ENCODE measurements around the gene APEX2. TPM values are rescaled to one million over a fixed set of nuclear protein-coding genes. Genes with fewer than 3 reads are reported as not detected.

Gene APEX2
- total and polyA plus RNA-seq, 4 donors: 6.2 to 15.4 (median 10.2) TPM

- ATAC-seq (ENCODE audit: insufficient read depth, low FRiP score): no peak
- Histone ChIP-seq H3K36me3 (ENCODE audit: control insufficient read depth in 4 of 4, insufficient read depth in 4 of 4, low read length in 4 of 4) (no peaks in the 10 kb centered on the region), H3K27ac (ENCODE audit: low read depth in 1 of 2, low read length in 1 of 2) (no peak overlapping the region), H3K9ac (ENCODE audit: insufficient read depth in 1 of 2, low read length in 2 of 2) (no peak overlapping the region), H3K9me3 (ENCODE audit: control insufficient read depth in 4 of 4, insufficient read depth in 3 of 4, low read length in 3 of 4) (peaks cover 0 to 2% (median 0%) of the 10 kb centered on the region in 4 donors), H3K4me1 (ENCODE audit: control insufficient read depth in 5 of 5, insufficient read depth in 5 of 5, low read length in 5 of 5) (no peaks in the 10 kb centered on the region), H3K27me3 (ENCODE audit: control insufficient read depth in 3 of 3, insufficient read depth in 3 of 3, low read length in 2 of 3) (no peaks in the 10 kb centered on the region), H3K4me3 (no peak overlapping the region)
- TF ChIP-seq CTCF (IDR thresholded peaks at IDR 0.05; ENCODE audit: control extremely low read depth, extremely low read depth): no peak
- 71 to 86% methylated on average over 4 of the region's 4 CpGs for WGBS, 2 donors
- no peak for DNase-seq
Observed at GRCh38 chrX:54964766-54965497, 35.2 kb upstream of the APEX2 start.

GRCh38 chrX:54977387-54977786 is 22.8 kb upstream of the APEX2 start:
- H3K27me3 ChIP-seq (ENCODE audit: control insufficient read depth in 3 of 3, insufficient read depth in 3 of 3, low read length in 2 of 3): no peaks in the 10 kb centered on the region
- no peaks in the 10 kb centered on the region for H3K4me1 ChIP-seq (ENCODE audit: control insufficient read depth in 5 of 5, insufficient read depth in 5 of 5, low read length in 5 of 5)
- no peak overlapping the region for H3K9ac ChIP-seq (ENCODE audit: insufficient read depth in 1 of 2, low read length in 2 of 2)
- no peak for TF ChIP-seq CTCF (IDR thresholded peaks at IDR 0.05; ENCODE audit: control extremely low read depth, extremely low read depth)
- WGBS, 2 donors: 64 to 81% methylated on average over 4 of the region's 4 CpGs
- ATAC-seq (ENCODE audit: insufficient read depth, low FRiP score): no peak
- DNase-seq: no peak
- H3K27ac ChIP-seq (ENCODE audit: low read depth in 1 of 2, low read length in 1 of 2): no peak overlapping the region
- no peaks in the 10 kb centered on the region for H3K9me3 ChIP-seq (ENCODE audit: control insufficient read depth in 4 of 4, insufficient read depth in 3 of 4, low read length in 3 of 4)
- H3K36me3 ChIP-seq (ENCODE audit: control insufficient read depth in 4 of 4, insufficient read depth in 4 of 4, low read length in 4 of 4): no peaks in the 10 kb centered on the region
- no peak overlapping the region for H3K4me3 ChIP-seq

GRCh38 chrX:54978448-54978847 is 21.7 kb upstream of the APEX2 start:
- Histone ChIP-seq H3K4me1 (ENCODE audit: control insufficient read depth in 5 of 5, insufficient read depth in 5 of 5, low read length in 5 of 5) (no peaks in the 10 kb centered on the region), H3K27me3 (ENCODE audit: control insufficient read depth in 3 of 3, insufficient read depth in 3 of 3, low read length in 2 of 3) (no peaks in the 10 kb centered on the region), H3K9me3 (ENCODE audit: control insufficient read depth in 4 of 4, insufficient read depth in 3 of 4, low read length in 3 of 4) (no peaks in the 10 kb centered on the region), H3K27ac (ENCODE audit: low read depth in 1 of 2, low read length in 1 of 2) (no peak overlapping the region), H3K9ac (ENCODE audit: insufficient read depth in 1 of 2, low read length in 2 of 2) (no peak overlapping the region), H3K4me3 (no peak overlapping the region), H3K36me3 (ENCODE audit: control insufficient read depth in 4 of 4, insufficient read depth in 4 of 4, low read length in 4 of 4) (no peaks in the 10 kb centered on the region)
- no peak for TF ChIP-seq CTCF (IDR thresholded peaks at IDR 0.05; ENCODE audit: control extremely low read depth, extremely low read depth)
- ATAC-seq (ENCODE audit: insufficient read depth, low FRiP score): no peak
- no peak for DNase-seq

GRCh38 chrX:54979432-54979831 is 20.7 kb upstream of the APEX2 start:
- no peak for ATAC-seq (ENCODE audit: insufficient read depth, low FRiP score)
- H3K4me1 ChIP-seq (ENCODE audit: control insufficient read depth in 5 of 5, insufficient read depth in 5 of 5, low read length in 5 of 5): no peaks in the 10 kb centered on the region
- TF ChIP-seq CTCF (IDR thresholded peaks at IDR 0.05; ENCODE audit: control extremely low read depth, extremely low read depth): no peak

More at GRCh38 chrX:54979432-54979831, 20.7 kb upstream of the APEX2 start:
- DNase-seq: no peak
- no peak overlapping the region for H3K9ac ChIP-seq (ENCODE audit: insufficient read depth in 1 of 2, low read length in 2 of 2)
- no peak overlapping the region for H3K4me3 ChIP-seq
- no peak overlapping the region for H3K27ac ChIP-seq (ENCODE audit: low read depth in 1 of 2, low read length in 1 of 2)
- no peaks in the 10 kb centered on the region for H3K27me3 ChIP-seq (ENCODE audit: control insufficient read depth in 3 of 3, insufficient read depth in 3 of 3, low read length in 2 of 3)
- H3K9me3 ChIP-seq (ENCODE audit: control insufficient read depth in 4 of 4, insufficient read depth in 3 of 4, low read length in 3 of 4): peaks cover 0 to 3% (median 0%) of the 10 kb centered on the region in 4 donors
- H3K36me3 ChIP-seq (ENCODE audit: control insufficient read depth in 4 of 4, insufficient read depth in 4 of 4, low read length in 4 of 4): no peaks in the 10 kb centered on the region
